ENCODE data around the gene NDST4. TPM values are rescaled to one million over a fixed set of nuclear protein-coding genes. Genes with fewer than 3 reads are reported as not detected.

Gene NDST4
- total and polyA plus RNA-seq, 8 donors: 0.34 to 1.2 (median 0.74) TPM; not detected in 2

- Histone ChIP-seq H3K36me3 (no peaks in the 10 kb centered on the region), H3K27me3 (no peaks in the 10 kb centered on the region), H3K4me3 (no peak overlapping the region), H3K4me1 (no peaks in the 10 kb centered on the region), H3K9me3 (no peaks in the 10 kb centered on the region), H3K27ac (no peak overlapping the region)
- ATAC-seq (no peak), DNase-seq (no peak)
- no peak for TF ChIP-seq CTCF (IDR thresholded peaks at IDR 0.05)
- intact Hi-C loops (cut with DNase I): no loop called here
Observed at GRCh38 chr4:114791976-114792375, 321.4 kb downstream of the NDST4 start.

GRCh38 chr4:114785570-114785969 is 327.9 kb downstream of the NDST4 start:
- intact Hi-C loops (cut with DNase I): no loop called here
- no peaks in the 10 kb centered on the region for H3K4me1 ChIP-seq
- H3K4me3 ChIP-seq: no peak overlapping the region
- no peaks in the 10 kb centered on the region for H3K36me3 ChIP-seq
- DNase-seq: no peak
- no peak for ATAC-seq
- H3K27ac ChIP-seq: no peak overlapping the region
- no peak for TF ChIP-seq CTCF (IDR thresholded peaks at IDR 0.05)
- H3K9me3 ChIP-seq: no peaks in the 10 kb centered on the region
- H3K27me3 ChIP-seq: no peaks in the 10 kb centered on the region

- no peak overlapping the region for H3K4me3 ChIP-seq
- no peaks in the 10 kb centered on the region for H3K9me3 ChIP-seq
- TF ChIP-seq CTCF (IDR thresholded peaks at IDR 0.05): no peak
- no peaks in the 10 kb centered on the region for H3K36me3 ChIP-seq
- intact Hi-C loops (cut with DNase I): no loop called here
- H3K27me3 ChIP-seq: no peaks in the 10 kb centered on the region
- H3K4me1 ChIP-seq: no peaks in the 10 kb centered on the region
- ATAC-seq (no peak), DNase-seq (no peak)
- H3K27ac ChIP-seq: no peak overlapping the region
Observed at GRCh38 chr4:114783215-114783595, 330.2 kb downstream of the NDST4 start.

GRCh38 chr4:114782415-114783214 is 330.8 kb downstream of the NDST4 start:
- Histone ChIP-seq H3K27me3 (no peaks in the 10 kb centered on the region), H3K9me3 (no peaks in the 10 kb centered on the region), H3K27ac (no peak overlapping the region), H3K36me3 (no peaks in the 10 kb centered on the region), H3K4me1 (no peaks in the 10 kb centered on the region), H3K4me3 (no peak overlapping the region)
- TF ChIP-seq CTCF (IDR thresholded peaks at IDR 0.05): no peak
- intact Hi-C loops (cut with DNase I): no loop called here
- ATAC-seq (no peak), DNase-seq (no peak)

- Histone ChIP-seq H3K9me3 (no peaks in the 10 kb centered on the region), H3K27me3 (no peaks in the 10 kb centered on the region), H3K27ac (no peak overlapping the region), H3K4me1 (no peaks in the 10 kb centered on the region), H3K4me3 (no peak overlapping the region), H3K36me3 (no peaks in the 10 kb centered on the region)
- peak in 2 of 4 donors; percentile 24 to 39 for DNase-seq
- ATAC-seq: peak; percentile 44
- TF ChIP-seq CTCF (IDR thresholded peaks at IDR 0.05): no peak
- intact Hi-C loops (cut with DNase I): no loop called here
Observed at GRCh38 chr4:114780205-114780604, 333.2 kb downstream of the NDST4 start.
